Amniotic epithelial cell (primary cell): Measurements from ENCODE around the gene LARGE2.
A peak's percentile ranks its signal among the peaks of the same experiment; 100 is the strongest.

Experiments used
- DNase-seq: peaks from one replicate; pipeline ENCODE4 v3.0.0-alpha.2; 2010; ENCODE audit warnings: low read depth

The LARGE2 gene

DNA sequence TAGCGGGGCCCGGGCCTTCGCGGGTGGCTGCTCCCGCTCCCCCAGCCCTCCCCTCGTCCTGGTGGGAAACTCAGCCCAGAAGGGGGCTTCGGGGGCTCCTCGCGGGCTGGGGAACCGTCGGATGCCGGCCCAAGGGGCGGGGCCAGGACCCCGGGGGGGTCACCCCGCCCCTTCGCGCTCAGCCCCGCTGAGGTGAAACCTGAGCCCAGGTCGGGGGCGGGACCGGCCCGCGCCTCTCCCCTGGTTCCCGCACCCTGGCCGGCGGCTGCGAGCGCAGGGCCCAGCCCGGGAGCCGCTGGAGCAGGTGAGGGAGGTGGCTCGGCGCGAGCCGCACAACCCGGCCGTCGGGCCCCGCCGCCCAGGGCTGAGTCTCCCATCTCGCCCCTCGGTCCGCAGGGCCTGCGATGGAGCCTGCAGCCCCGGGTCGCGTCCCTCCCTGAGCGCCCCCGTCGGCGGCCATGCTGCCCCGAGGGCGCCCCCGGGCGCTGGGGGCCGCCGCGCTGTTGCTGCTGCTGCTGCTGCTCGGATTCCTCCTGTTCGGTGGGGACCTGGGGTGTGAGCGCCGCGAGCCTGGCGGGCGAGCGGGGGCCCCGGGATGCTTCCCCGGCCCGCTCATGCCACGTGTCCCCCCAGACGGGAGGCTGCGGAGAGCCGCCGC lies at the start of gene LARGE2:
TSS of gene LARGE2 (plus strand) at position 232 of the 658 bp plus-strand sequence. CDS start at position 459, 227 bp downstream.
- no peak for DNase-seq

DNA sequence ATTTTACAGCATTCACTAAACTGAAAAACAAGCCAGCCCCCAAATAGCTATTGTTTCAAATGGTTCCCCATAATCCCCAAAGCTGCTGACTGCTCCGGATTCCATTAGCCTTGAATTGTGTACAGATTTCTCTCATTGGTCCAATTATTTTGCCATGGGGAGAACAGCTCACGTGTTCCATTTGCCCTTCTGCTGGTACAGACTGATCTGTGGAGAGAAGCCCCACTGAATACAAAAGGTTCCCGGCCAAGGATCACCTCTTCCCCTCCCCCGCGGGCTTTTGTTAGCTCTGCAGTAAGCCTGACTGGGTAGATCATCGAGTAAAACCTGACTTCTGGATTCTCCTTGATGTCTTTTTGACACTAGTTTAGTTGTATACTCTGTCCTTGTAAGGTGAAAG lies 46.1 kb upstream of the LARGE2 start:
- no peak for DNase-seq

DNA sequence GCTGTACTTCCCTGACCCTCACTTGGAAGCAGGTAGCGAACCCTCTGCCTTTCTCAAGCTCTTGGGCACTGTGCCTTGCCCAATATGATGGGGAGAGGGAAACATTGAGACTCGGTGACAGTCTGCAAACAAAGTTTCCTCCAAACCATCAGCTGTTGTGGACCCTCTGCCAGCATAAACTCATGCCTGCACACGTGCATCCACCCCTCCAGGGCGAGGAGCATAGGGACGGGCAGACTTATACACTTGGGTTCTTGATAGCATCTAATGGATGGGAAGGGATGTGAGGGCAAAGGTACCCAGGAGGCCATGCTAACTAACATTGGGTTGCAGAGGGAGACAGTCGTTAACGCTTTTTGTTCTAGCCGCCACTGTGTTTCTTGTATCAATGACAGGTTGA lies 45.2 kb upstream of the LARGE2 start:
- DNase-seq: no peak

DNA sequence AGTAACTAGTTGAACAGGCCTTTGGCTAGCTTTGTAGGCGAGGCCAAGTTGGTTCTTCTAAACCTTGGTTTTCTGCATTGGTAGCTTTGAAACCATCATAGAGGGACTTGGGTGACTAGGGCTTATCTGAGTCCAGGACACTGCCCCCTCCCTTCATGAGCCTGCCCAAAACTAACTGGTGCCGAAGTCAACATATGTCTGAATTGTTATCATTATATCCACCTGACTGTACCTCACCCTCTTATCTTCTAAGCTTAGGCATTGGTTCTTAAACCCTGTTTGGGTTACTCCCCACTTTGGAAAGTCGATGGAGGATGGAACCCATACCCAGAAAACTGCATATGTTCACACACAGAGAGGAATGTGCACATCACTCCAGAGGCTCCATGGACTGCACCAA lies 44.6 kb upstream of the LARGE2 start:
- DNase-seq: no peak

DNA sequence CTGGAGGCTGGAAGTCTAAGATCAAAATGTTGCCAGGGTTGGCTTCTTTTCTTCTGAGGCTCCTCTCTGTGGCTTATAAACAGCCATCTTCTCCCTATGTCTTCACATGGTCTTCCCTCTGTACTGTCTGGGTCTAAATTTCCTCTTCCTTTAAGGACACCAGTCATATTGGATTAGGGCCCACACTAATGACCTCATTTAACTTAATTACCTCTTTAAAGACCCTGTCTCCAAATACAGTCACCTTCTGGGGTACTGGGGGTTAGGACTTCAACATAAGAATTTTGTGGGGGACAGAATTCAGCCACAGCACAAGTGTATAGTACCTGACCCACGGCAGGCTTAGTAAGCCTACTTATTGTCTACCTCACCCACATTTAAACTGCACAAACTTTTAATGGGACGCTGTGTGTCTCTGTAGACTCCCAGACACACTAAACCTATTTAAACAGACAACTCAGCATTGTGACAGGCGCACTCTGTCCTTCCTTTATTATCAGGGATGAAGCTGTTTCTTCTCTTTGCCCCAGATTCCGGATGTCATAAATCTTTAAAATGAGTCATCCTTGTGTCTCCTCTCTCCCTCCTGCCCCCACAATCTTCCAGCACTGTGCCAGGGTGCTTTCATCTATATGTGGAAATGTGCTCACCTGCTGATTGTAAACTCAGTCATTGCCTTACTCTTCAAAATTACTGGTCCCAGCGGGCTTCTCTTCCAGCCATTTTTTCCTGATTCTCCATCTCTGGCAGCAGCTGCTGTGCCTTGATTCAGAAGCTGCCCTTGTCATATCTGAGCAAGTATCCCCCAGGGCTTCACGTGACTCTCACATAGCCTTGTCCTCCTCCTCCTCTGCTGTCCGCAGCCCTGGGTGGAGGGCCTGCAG lies 42.4 kb upstream of the LARGE2 start:
- peak; percentile 80 for DNase-seq

DNA sequence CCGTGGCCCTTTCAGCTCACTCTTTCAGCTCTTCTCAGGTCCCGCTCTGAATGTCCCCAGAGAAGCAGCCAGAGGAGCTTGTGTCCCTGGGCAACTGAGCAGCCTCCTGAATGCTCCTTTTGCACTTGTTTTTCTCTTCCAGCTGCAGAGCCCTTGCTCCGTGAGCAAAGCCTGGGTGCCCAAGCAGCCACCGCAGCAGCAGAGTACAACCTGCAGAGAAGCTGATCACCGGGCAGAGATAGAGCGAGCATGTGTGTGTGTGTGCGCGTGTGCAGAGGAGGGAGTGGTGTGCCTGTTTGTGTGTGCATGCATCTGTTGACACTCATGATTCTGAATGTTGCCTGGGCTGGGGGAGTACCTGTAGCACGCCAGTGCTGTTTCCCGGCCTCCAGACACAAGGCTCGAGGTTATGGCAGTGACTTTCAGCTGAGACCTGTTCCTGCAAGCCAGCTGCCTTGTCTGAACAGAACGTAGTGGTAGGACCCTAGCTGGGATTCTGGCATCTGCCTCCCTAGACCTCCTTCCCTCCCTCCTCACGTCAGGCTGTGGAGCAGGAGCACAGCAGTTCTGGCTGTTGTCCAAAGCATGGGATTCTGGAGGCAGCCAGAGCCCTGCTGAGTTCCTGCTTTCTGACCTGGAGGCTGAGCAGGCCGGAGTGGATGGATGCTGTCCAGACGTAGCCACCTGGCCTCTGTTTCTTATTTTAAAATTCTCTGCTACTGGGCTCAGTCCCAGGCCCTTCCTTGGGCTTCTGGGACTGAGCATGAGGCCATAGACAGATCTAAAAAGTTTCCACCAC lies 41.5 kb upstream of the LARGE2 start:
- no peak for DNase-seq

DNA sequence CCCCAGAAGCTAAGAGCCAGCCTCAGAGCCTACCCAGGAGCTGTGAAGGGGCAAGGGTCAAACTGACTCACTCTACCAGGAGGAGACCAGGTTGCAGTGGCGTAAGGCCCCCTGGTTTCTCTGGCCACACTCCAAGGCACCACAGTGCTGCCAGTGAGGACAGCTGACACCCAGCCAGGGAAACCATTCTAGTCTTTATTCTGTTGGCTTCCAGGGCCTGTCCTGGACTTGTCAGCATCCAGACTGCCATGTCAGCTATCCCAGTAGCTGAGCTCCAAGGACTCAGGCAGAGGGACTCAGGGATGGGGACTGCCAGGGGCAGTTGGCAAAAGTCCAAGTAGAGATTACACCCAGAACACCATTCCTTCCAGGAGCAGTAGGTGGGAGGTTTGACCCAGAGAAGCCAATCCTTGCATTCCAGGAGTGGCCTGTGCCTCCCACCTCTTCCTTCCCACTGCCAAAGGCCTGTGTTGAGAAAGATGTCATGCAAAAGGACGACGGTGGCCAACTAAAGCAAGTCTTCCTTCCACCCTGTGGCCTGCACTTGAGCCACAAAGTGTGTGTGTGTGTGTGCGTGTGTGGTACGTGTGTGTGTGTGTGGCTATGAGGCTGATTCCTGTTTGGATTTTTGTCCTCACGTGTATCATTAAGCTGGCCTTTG lies 40.6 kb upstream of the LARGE2 start:
- peak; percentile 17 for DNase-seq

DNA sequence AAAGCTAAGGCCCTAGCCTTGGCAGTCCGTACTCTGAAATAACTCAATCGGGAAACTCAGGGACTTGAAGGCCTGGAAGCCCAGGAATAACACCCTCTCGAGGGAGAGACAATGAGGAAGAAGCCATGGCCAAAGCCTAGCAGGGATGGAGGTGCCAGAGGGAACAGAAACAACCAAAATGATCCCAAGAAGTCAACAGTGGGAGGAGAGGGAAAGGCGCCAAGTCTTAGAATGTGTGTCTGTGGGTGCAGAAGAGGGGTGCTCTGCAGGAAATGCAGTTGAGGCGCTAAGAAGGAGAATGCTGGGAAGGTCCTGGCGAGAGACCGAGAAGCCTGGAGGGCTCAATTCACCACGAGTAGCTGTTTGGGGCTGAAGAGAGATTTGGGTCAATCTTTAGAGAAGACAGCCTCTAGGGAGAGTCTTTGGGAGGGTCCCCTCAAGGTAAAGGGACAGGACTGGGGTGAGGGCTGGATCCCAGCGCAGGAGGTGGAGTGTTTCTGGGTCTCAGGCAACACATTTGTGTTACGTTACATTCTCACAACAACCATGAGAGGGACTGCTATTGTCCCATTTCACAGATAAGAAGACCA lies 37.8 kb upstream of the LARGE2 start:
- DNase-seq: no peak

DNA sequence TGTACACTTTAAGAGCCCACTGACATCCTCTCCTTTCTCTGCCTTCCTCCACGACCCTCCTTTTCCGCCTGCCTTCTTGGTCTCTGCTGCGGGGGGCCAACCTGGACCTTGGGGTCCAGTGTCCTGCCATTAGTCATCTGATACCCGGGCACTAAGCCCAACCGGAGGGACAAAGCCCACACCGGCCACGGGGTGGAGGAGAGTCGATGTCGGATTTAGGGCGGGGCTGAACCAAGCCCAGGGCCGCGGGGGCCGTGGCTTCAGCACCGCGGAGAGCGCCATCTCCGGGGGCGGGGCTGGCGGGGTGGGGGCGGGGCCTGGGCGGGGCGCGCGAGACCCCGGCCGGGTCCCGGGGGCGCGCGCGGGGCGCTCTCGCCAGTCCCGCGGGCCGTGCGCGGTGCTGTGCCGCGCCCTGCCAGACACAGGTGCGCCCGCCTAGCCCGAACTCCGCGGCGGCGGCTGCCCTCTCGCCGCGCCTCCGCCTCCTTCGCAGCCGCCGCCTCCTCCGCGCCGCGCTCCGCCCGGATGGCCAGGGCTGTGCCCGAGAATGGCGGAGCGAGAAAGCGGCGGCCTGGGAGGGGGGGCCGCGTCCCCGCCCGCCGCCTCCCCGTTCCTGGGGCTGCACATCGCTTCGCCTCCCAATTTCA lies 37.1 kb upstream of the LARGE2 start, which contains the start of gene MAPK8IP1:
TSS of gene MAPK8IP1 (plus strand) at position 378 of the 647 bp plus-strand sequence. CDS start at position 548, 170 bp downstream.
- no peak for DNase-seq

DNA sequence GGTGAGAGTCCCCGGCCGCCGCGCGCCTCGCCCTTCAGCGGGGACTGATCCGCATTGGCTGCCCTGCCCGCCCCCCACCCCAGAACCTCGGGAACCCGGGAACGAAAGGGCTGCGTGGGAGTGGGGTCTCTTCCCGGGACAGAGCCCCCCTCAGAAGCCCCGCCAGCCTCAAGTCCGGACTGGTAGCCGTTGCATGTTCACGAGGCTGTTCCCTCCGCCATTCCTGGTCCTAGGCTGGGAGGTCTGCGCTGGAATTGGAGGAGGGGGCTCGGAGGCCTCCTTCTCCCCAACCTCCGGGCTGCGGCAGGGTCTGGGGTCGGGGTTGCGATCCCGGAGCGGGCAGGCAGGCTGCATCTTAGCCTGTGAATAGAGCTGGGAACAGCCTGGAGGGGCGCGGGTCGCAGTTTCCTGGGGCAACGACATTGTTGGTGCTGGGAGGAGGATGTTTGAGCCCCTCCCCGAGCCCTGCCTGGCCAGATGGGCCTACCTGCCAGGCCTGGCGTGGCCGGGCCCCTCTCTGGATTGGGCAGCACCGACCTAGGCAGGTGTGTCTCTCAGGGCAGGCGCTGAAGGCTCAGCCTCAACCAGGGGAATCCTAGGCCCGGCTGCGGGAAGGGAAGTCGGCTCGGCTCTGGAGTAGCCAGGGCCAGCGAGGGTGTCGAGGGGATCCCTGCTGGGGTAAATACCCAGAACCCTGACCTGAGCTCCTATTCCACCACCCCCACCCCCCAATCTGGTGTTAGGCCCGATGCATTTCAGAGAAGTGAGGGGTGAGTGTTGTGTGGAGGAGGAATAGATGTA lies 36.3 kb upstream of the LARGE2 start:
- DNase-seq: no peak

DNA sequence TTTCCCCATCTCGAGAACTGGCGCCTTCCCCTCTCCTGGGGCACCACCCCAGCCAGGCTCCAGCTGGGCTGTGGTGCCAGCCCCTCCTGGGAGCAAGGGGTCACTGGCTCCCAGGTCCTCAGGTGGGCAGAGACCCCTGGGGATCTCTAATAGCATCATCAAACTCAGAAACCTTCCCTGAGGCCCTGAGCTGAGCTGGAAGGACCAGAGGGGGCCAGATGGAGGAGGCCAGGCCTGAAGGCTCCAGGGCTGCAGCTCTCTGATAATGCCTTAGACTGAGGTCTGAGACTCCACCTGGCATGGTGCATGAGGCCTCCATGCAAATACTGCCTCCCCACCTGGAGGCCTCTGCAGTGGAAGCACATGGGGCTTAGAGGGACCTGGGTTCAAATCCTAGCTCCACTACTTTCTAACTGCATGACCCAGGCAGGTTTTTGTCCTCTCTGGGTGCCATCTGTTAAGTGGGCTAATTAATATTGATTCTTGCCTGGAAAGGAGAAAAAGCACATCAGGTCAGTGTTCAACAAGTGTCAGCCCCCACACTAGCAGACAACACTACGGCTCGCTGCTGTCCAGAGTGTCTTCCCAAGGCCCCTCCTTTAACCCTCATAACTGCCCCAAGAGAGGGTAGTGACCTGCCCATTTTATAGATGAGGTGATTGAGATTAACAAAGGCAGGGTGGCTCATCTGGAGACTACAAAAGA lies 35.5 kb upstream of the LARGE2 start:
- no peak for DNase-seq

DNA sequence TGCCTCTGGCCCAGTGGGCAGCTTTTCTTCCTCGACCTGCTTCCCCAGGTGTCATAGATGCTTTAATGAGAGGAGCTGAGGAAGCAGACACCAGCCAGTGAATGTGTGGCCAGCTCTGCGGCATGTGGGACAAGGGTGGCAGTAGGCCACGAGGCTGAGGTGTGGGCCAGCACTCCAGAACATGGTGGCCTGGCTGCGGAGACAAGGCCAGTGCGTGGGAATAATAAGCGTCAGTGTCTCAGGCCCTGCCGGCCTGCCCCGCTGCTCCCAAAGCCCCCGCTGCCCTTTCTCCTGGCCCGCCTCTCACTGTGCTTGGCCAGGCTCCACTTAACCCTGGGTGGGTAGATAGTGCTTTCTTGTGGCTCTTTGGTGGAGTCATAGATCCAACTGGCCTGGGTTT lies 34.9 kb upstream of the LARGE2 start:
- DNase-seq: no peak

DNA sequence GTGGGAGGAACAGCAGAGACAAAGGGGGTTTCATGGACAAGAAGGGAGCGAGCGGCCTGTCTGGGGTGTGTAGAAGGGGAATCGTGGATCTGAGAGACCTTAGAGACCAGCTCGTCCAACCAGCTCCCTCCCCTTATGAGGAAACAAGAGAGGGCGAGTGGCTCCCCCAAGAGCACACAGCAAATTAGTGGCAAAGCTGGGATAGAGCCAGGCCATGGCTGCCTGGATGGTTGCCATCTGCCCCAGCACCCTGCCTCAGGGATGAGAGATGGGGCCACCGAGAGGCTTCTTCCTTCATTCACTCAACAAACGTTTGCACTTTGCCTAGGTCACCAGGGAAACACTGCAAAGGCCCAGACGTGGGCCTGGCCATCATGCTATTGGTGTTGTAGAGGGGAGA lies 32.9 kb upstream of the LARGE2 start:
- DNase-seq: no peak

DNA sequence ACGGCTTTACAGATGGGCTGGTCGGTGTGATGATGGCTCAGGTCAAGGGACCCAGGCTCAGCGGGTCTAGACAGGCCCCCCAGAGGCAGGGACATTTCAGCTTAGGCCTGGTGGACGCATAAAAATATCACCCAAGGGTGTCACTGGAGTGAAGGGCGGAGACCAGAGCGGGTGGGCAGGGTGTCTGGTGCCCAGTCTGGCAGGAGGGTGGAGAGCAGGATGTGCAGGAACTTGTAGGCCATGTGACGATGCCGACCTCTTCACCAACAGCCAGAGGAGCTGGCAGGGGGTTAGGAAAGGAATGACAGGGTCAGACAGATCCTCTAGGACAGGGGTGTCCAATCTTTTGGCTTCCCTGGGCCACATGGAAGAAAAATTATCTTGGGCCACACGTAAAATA lies 32.5 kb upstream of the LARGE2 start:
- DNase-seq: no peak

DNA sequence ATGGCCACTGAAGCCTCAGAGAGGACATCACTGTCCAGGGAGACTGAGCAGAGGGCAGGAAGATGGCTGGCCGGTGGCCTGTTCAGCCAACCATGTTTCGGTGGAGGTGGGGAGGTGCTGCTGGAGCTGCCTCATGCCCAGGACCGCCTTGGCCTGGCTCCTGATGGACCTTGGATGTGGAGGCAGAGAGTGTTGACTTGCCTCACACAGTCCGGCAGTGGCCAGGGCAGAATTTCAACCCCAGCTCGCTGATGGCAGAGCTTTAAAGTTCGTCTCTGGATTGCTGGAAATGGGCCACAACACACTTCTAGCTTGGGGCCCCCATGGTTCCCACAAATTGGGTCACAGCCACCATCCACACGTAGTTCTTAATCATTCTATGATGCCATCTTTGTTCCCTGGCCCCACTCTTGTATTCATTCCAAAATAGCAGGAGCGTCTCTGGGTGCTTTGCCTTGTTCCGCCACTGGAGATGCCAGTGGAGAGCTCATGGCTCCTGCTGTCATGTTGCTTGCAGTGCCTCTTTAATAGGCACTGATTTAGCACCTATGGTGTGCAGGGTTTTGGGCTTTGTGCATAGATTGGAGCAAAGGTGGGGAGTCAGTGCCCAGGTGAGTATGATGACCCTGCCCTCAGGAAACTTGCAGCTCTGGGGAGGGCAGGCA lies 31.4 kb upstream of the LARGE2 start:
- DNase-seq: no peak

DNA sequence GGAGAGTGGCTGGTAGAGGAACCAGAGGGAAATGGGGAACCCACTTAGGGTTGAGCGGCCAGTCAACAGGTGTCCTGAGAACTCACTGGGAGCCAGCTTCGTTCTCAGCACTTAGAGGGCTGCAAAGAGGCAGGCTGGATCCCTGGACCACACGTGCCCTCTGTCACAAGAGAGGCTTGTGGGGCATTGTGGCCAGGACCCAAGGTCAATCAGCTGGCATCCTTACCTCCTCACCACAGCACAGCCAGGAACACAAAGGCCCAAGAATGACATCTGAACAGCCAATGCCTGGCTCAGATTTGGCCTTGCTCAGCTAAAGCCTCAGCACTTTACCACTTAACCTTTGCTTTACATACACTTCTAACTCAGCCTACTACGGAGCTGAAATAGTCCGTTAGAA lies 29.6 kb upstream of the LARGE2 start:
- DNase-seq: no peak

DNA sequence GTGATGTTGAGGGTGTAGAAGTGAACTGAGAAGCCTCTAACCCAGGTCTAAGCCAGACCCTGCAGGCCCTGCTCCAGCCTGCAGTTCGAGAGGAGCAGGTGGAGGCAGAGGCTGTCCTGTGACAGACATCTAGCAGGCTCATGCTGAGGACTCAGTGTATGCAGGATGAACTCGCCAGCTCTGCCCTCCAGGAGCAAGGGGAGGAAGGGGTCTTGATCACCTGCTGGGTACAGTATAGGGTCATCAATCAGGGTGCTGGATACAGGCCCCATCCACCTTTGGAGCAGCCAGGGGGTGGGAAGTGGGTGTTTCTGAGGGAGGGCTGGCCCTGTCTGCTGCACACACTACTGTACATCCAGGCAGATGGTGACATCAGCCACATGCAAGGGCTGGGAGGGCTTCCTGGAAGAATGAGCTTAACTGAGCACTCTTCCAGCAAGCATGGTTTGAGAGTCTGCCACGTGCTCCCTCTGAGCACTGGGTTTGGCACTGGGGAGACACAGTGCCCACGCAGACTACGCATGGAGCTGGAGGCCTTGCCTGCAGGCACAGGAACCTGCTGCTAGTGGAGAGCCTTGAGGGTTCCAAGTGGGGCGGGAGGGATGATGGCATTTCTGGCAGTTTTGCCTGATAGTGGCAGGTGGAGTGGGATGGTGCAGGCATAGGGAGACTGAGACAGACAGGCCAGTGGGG lies 27.8 kb upstream of the LARGE2 start:
- DNase-seq: no peak

DNA sequence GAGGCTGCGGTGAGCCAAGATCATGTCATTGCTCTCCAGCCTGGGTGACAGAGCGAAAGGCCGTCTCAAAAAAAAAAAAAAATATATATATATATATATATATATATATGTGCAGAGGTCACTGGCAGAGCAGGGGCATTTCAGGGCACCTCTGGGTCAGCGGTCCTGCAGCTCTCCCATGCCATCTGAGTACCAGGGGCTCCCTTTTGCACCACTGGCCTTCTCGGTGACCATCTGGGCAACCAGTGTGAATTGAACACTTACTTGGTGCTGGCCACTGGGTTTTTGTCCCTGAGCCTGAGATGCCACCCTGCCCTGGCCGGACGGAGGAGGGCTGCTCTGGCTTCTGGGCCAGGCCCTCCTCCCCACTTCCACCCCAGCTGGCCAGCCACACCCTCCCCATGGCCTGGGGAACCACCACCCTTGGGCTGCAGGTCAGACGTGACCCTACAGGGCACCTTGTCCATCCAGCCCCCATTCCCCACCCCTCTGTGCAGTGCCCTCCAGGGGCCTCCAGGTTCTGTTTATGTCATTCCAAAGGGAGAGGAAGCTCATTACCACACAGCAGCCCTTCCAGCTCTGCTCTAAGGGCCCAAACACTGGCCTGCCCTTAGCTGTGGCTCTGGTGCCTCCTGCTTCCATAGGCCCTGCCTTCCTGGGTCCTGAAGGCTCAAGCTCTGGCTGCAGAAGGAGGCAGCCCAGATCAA lies 26.8 kb upstream of the LARGE2 start:
- DNase-seq: no peak
